ENCODE results near the gene COA8.
"Not testable (repeated sequence)": the region's sequence is repeated elsewhere in the genome, so short reads cannot be mapped to it uniquely, and the experiment has no call there.

Gene COA8

DNA sequence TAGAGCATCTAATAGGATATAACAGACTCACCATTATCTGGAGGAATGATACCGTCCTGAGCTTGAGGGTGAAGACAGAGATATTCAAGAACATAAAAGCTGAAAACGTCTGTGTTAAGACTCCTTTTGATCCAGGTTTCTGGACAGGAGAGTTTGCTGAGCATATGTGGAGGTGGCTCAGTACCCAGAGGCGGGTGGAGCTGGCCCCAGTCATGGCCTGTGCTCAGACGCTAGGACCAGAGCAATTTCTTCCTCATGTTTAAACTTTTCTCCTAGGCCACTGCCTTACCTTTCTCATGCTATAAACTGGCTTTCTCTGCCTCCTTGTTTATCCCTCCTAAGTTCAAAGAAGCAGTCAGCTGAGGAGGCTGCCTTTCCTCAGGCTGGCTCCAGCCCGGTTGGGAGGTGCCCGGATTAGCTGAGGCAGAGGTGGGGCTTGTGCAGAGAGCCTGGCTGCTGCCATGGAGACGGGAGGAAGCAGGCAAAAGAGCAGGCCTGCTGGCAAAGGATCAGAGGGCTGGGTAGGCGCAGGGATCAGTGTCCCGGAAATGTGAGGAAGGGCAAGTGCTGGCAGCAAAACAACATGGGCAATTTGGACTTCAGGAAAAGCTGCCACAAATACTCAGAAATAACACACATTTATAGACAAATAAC lies 13.7 kb downstream of the COA8 start:
- DNase-seq (ENCODE audit: low read depth in 2 of 2): no peak

- no peak for DNase-seq (ENCODE audit: low read depth in 2 of 2)
Measured at GRCh38 chr14:103578401-103579075, 15.8 kb downstream of the COA8 start.

DNA sequence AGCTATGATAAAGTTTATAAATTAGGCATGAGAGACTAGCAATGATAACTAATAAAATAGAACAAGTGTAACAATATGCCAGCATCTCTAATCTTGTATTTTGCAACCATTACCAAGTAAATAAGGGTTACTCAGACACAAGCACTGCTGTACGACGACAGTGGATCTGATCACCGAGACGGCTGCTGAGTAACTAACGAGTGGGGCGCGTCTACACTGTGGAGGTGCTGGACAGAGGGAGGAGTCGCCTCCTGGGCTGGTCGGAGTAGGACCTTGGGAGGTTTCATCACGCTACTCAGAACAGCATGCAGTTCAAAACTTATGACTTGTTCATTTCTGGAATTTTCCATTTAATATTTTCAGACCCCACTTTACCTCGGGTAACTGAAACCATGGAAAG lies 18.4 kb downstream of the COA8 start:
- DNase-seq (ENCODE audit: low read depth in 2 of 2): no peak

- no peak for DNase-seq (ENCODE audit: low read depth in 2 of 2)
Measured at GRCh38 chr14:103581954-103582703, 19.4 kb downstream of the COA8 start.

- no peak for DNase-seq (ENCODE audit: low read depth in 2 of 2)
Measured at GRCh38 chr14:103584326-103584915, 21.7 kb downstream of the COA8 start.

- no peak for DNase-seq (ENCODE audit: low read depth in 2 of 2)
Measured at GRCh38 chr14:103593577-103593976, 30.8 kb downstream of the COA8 start.

- DNase-seq (ENCODE audit: low read depth in 2 of 2): no peak
Measured at GRCh38 chr14:103594265-103594664, 31.5 kb downstream of the COA8 start.

DNA sequence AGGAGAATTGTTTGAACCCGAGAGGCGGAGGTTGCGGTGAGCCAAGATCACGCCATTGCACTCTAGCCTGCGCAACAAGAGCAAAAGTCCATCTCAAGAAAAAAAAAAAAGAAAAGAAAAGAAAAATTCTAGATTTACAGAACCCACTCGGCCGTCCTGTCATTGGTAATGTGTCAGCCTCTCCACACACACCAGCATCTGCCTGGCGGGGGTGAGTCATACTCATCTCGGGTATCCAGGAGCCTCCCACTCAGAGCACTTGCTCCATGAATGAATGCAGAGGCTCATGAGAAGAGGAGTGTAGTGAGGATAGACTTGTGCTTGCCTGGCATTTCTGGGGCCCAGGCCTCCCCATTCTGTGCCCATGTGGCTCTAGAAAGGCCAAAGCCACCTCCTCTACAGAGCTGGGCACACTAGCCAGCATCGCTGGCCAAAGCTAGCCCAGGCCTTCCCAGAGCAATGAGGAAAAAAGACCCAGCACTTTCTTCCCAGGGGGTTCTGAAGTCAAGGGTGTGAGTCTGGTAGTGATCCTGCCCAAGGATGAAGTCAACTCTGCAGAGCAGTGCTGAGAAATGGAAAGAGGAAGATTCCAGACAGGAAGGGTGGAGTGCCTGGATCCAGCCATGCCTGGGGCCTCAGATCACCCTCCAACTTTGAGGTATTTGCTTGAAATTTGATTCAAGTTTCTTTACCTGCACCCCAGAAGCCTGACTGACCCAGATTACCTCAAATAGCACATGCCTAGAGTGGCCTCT lies 35.0 kb downstream of the COA8 start:
- no peak for DNase-seq (ENCODE audit: low read depth in 2 of 2)

DNA sequence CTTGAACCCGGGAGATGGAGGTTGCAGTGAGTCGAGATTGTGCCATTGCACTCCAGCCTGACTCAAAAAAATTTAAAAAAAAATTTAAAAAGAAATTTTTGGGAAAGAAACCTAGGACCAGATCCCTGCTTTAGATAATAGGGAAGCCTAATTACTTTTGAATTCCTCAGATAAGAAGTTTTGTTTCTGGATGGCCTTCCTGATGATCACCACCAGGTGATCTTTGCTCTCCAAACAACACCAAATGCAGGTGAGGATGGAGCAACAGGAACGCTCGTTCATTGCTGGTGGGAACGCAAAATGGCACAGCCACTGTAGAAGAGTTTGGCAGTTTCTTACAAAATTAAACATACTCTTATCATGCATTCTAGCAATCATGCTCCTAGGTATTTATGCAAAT lies 37.7 kb downstream of the COA8 start:
- no peak for DNase-seq (ENCODE audit: low read depth in 2 of 2)

GRCh38 chr14:103604620-103605019 lies 41.9 kb downstream of the COA8 start:
- DNase-seq (ENCODE audit: low read depth in 2 of 2): no peak

DNA sequence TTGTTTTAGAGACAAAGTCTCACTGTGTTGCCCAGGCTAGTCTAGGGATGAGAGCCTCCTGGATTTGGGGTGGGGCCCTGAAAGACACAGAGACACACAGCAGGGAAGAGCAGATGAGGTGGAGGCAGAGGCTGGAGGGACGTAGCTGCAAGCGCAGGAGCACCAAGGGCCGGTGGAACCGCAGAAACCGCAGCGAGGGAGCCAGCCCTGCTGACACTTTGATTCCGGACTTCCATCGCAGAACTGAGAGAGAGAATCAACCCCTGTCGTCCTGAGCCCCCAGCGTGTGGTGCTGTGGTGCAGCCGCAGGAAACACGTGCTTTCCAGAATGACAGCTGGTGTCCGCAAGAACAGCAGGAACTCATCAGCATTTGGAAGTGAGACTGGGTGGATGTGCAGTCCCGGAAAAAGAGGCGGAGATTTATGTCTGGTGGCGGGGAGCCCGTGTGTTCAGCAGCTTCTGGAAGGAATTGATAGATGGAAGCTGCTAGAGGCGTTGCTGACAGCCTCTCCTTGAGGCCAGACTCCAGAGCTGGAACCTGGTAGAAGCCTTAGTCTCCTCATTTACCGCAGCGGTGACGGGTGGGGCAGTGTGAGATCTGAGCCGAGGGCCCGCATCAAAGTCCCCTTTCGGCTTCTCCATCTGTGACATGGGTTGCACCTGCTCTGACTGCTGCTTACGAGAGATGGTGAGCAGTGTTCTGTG lies 44.4 kb downstream of the COA8 start:
- peak in 1 of 2 donors; percentile 30 for DNase-seq (ENCODE audit: low read depth in 2 of 2)

DNA sequence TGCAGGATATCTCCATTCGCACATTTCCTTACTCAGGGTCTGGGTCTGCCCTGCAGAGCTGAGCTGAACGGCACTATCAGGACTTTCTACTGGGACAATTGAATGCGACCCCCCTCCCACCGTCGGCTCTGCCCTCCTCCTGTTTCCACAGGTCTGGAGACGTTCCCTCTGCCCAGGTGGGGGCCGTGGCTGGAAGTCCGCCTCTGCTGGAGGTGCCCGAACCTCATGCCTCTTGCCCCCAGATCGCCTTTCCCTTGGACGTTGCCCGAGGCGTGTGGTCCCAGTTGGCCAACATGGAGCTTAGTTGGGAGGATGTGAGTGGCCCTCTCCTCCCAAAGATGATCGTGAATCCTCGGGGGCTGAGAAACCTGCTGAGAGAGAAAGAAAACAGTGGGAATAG lies 45.1 kb downstream of the COA8 start:
- DNase-seq (ENCODE audit: low read depth in 2 of 2): no peak

- not testable (repeated sequence) for DNase-seq (ENCODE audit: low read depth in 2 of 2)
Measured at GRCh38 chr14:103609081-103609480, 46.3 kb downstream of the COA8 start.

GRCh38 chr14:103611215-103611614 lies 48.5 kb downstream of the COA8 start:
- DNase-seq (ENCODE audit: low read depth in 2 of 2): no peak

DNA sequence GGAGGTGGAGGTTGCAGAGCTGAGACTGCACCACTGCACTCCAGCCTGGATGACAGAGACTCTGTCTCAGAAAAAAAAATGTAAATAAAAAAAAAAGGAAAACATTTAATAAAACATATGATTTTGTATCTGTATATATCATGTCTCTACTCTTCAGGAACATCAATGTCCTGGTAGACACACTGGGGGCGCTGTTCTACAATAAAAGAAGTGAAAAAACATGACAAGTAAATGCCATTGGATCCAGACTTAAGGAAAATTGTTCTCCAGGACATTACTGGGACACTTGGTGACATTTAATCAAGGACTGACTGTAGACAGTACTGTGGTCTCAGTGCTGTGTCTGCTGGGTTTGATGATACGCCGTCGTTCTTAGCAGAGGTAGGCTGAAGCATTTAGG lies 50.8 kb downstream of the COA8 start:
- DNase-seq (ENCODE audit: low read depth in 2 of 2): no peak

DNA sequence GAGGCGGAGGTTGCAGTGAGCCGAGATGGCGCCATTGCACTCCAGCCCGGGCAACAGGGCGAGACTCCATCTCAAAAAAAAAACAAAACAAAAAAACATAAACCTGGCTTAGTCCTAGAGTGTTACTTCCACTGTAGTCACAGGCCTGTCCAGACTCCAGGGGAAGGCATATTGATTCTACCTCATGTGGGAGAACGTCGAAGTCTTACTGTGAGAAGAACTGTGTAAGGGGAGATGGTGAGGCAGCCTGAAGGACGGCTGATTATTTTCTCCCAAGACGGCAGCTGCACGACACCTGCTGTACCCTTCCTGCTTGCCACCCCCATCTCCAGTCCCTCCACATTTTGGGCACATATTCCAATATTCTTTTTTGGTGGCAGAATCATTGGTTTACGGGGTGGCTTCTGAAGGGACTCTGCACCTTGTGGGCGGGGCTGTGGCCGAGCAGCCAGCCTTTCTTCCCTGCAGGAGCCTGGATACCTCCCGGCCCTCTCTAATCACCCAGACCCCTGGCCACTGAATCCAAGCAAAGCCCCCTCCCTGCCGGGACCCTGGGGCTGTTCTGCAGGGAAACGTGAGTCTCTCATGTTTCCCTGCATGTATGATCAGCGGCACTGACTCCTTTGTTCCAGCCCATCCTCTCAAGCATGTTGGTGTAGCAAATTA lies 54.0 kb downstream of the COA8 start:
- no peak for DNase-seq (ENCODE audit: low read depth in 2 of 2)

GRCh38 chr14:103619057-103619456 lies 56.3 kb downstream of the COA8 start:
- no peak for DNase-seq (ENCODE audit: low read depth in 2 of 2)

DNA sequence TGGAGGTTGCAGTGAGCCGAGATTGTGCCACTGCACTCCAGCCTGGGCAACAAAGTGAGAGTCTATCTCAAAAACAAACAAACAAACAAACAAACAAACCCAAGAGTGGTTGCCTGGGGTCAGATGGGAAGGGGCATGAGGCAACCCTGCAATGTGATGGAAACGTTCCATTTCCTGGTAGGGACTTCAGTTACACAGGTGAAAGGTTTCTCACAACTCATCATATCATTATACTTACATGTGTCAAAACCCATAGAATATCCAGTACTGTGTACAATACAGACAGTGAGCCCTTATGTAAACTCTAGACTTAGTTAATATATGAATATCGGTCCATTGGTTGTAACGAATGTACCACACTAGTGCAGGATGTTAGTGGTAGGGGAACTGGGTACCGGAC lies 59.1 kb downstream of the COA8 start:
- DNase-seq (ENCODE audit: low read depth in 2 of 2): no peak

DNA sequence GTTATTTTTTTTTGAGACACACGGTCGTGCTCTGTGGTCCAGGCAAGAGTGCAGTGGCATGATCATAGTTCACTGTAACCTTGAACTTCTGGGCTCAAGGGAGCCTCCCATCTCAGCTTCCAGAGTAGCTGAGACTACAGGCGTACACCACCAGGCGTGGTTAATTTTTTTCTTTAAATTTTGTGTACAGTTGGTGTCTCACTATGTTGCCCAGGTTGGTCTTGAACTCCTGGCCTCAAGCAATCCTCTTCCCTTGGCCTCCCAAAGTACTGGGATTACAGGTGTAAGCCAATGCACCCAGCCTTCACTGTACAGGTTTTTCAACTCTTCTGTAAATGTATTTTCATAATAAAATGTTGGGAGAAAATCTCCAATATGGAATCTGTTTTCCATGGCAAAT lies 60.5 kb downstream of the COA8 start:
- DNase-seq (ENCODE audit: low read depth in 2 of 2): no peak

DNA sequence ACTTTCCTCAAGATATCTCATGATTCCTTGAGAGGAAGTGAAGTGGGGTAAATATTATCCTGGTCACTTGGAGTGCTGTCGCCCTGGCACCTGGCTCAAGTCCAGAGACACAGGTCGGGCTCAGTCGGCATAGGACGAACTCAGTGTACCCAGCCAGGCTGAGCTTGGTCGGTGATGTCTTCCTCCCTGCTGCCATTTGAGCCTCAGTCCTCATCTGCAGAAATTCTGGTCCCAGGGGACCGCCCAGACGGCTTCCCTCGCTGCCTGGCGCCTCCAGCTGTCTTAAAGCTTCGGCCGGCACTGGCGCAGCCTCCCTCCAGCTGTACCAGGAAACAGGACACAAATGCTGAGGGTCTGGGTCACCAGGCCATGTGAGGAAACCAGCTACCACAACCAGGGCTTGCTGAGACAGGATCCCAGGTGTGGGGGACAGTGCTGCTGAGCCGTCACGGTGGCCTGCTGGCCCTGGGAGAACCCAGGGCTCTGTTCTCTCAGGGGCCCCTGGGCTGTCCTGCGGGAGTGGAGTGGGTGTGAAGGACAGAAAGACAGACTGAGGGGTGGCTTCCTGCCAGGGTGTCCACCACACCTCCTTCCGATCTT lies 61.2 kb downstream of the COA8 start:
- no peak for DNase-seq (ENCODE audit: low read depth in 2 of 2)

Data from activated CD8-positive, alpha-beta memory T cell treated with anti-CD3 and anti-CD28 coated beads for 4 hours (primary cell).